ENCODE data around the gene GMPR.
"Not testable (repeated sequence)": the region's sequence is repeated elsewhere in the genome, so short reads cannot be mapped to it uniquely, and the experiment has no call there.

Gene GMPR

GRCh38 chr6:16264785-16265184, 26.4 kb downstream of the GMPR start:
- no peak for TF ChIP-seq CTCF (IDR thresholded peaks at IDR 0.05; ENCODE audit: low read depth, low read length)
- no peak overlapping the region for H3K4me3 ChIP-seq (ENCODE audit: low read depth, low read length)

- no peak overlapping the region for H3K4me3 ChIP-seq (ENCODE audit: low read depth, low read length)
- no peak for TF ChIP-seq CTCF (IDR thresholded peaks at IDR 0.05; ENCODE audit: low read depth, low read length)
Observed at GRCh38 chr6:16265351-16266341, 27.3 kb downstream of the GMPR start.

- TF ChIP-seq CTCF (IDR thresholded peaks at IDR 0.05; ENCODE audit: low read depth, low read length): no peak
- H3K4me3 ChIP-seq (ENCODE audit: low read depth, low read length): no peak overlapping the region
Observed at GRCh38 chr6:16267428-16268263, 29.3 kb downstream of the GMPR start.

GRCh38 chr6:16269442-16270070, 31.2 kb downstream of the GMPR start:
- not testable (repeated sequence) for H3K4me3 ChIP-seq (ENCODE audit: low read depth, low read length)

- H3K4me3 ChIP-seq (ENCODE audit: low read depth, low read length): no peak overlapping the region
- no peak for TF ChIP-seq CTCF (IDR thresholded peaks at IDR 0.05; ENCODE audit: low read depth, low read length)
Observed at GRCh38 chr6:16270178-16270794, 31.9 kb downstream of the GMPR start.

GRCh38 chr6:16271428-16271827, 33.0 kb downstream of the GMPR start:
- no peak overlapping the region for H3K4me3 ChIP-seq (ENCODE audit: low read depth, low read length)
- no peak for TF ChIP-seq CTCF (IDR thresholded peaks at IDR 0.05; ENCODE audit: low read depth, low read length)

- no peak for TF ChIP-seq CTCF (IDR thresholded peaks at IDR 0.05; ENCODE audit: low read depth, low read length)
- H3K4me3 ChIP-seq (ENCODE audit: low read depth, low read length): no peak overlapping the region
Observed at GRCh38 chr6:16272201-16272600, 33.8 kb downstream of the GMPR start.
